Vagina (tissue), 2 donors: ENCODE measurements around the gene EGR2.

Experiments
- POLR2A ChIP-seq, 2 donors: fragments of 450-650 bp; IDR thresholded peaks; one replicate each; pipeline ENCODE4 v1.6.1; 2017; ENCODE audit warnings: antibody characterized with exemption in 2 of 2, mild to moderate bottlenecking in 2 of 2, moderate library complexity in 2 of 2
- POLR2AphosphoS5 ChIP-seq, 2 donors: sonication (generic); formaldehyde crosslinking; IDR thresholded peaks; one replicate each; pipeline ENCODE4 v1.9.0; 2017; ENCODE audit warnings: antibody characterized with exemption in 2 of 2, mild to moderate bottlenecking in 2 of 2, low read depth in 1 of 2; ENCODE audit not compliant: insufficient read depth in 1 of 2
- TF ChIP-seq, protein P1 (sequence below), 3 experiments: fragments of 450-650 bp in 2 of 3; fragments of 200-600 bp in 1 of 3; sonication (generic) in 1 of 3; IDR thresholded peaks; one replicate each; pipeline ENCODE4 v1.5.1; 2017 to 2019; ENCODE audit warnings: antibody characterized with exemption in 3 of 3, mild to moderate bottlenecking in 2 of 3, moderate library complexity in 2 of 3

GRCh38 chr10:62792261-62792660 is 23.9 kb downstream of the EGR2 start:
- TF ChIP-seq, protein P1, sequence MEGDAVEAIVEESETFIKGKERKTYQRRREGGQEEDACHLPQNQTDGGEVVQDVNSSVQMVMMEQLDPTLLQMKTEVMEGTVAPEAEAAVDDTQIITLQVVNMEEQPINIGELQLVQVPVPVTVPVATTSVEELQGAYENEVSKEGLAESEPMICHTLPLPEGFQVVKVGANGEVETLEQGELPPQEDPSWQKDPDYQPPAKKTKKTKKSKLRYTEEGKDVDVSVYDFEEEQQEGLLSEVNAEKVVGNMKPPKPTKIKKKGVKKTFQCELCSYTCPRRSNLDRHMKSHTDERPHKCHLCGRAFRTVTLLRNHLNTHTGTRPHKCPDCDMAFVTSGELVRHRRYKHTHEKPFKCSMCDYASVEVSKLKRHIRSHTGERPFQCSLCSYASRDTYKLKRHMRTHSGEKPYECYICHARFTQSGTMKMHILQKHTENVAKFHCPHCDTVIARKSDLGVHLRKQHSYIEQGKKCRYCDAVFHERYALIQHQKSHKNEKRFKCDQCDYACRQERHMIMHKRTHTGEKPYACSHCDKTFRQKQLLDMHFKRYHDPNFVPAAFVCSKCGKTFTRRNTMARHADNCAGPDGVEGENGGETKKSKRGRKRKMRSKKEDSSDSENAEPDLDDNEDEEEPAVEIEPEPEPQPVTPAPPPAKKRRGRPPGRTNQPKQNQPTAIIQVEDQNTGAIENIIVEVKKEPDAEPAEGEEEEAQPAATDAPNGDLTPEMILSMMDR (IDR thresholded peaks at IDR 0.05) = no peak
- no peak for TF ChIP-seq POLR2A (IDR thresholded peaks at IDR 0.05)
- TF ChIP-seq POLR2AphosphoS5 (IDR thresholded peaks at IDR 0.05; ENCODE audit: insufficient read depth in 1 of 2, low read depth in 1 of 2) = no peak
